ENCODE measurements around the gene CDK16.

DNA sequence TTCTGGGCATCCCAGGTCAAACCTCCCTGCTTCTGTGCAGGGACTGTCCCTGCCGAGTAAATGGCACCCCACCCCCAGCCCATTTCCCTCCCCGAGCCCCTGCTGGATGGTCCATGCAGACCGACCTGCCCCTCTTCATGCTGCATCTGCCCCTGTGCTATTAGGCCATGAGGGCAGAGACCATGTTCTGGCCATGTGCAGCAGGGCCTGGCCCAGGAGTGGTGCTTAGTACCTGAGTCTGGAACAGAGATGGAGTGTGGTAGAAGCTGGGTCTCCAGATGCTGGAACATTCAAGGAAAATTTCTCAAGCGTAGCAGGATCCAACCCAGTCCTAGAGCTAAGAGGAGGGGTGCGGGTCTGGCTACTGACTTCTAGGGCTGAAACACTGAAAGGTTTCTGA lies 40.1 kb upstream of the CDK16 start:
- TF ChIP-seq, protein P1, sequence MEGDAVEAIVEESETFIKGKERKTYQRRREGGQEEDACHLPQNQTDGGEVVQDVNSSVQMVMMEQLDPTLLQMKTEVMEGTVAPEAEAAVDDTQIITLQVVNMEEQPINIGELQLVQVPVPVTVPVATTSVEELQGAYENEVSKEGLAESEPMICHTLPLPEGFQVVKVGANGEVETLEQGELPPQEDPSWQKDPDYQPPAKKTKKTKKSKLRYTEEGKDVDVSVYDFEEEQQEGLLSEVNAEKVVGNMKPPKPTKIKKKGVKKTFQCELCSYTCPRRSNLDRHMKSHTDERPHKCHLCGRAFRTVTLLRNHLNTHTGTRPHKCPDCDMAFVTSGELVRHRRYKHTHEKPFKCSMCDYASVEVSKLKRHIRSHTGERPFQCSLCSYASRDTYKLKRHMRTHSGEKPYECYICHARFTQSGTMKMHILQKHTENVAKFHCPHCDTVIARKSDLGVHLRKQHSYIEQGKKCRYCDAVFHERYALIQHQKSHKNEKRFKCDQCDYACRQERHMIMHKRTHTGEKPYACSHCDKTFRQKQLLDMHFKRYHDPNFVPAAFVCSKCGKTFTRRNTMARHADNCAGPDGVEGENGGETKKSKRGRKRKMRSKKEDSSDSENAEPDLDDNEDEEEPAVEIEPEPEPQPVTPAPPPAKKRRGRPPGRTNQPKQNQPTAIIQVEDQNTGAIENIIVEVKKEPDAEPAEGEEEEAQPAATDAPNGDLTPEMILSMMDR (IDR thresholded peaks at IDR 0.05) = no peak
- TF ChIP-seq POLR2A (IDR thresholded peaks at IDR 0.05) = no peak

Measured in heart left ventricle (tissue), 13 donors.